ENCODE measurements around the gene MSH3.

The MSH3 gene

GRCh38 chr5:80655231-80655774 lies 851 bp downstream of the MSH3 start:
- TF ChIP-seq, protein P1, sequence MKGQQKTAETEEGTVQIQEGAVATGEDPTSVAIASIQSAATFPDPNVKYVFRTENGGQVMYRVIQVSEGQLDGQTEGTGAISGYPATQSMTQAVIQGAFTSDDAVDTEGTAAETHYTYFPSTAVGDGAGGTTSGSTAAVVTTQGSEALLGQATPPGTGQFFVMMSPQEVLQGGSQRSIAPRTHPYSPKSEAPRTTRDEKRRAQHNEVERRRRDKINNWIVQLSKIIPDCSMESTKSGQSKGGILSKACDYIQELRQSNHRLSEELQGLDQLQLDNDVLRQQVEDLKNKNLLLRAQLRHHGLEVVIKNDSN (IDR thresholded peaks at IDR 0.05): no peak
- TF ChIP-seq, protein P2, sequence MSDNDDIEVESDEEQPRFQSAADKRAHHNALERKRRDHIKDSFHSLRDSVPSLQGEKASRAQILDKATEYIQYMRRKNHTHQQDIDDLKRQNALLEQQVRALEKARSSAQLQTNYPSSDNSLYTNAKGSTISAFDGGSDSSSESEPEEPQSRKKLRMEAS (IDR thresholded peaks at IDR 0.05): no peak
- TF ChIP-seq CEBPB (IDR thresholded peaks at IDR 0.05): no peak

GRCh38 chr5:80656425-80656824 lies 2.0 kb downstream of the MSH3 start:
- TF ChIP-seq NFIC (IDR thresholded peaks at IDR 0.05): no peak
- 0 out of 2 replicates have a peak, but pooled peaks have one; percentile 5 for TF ChIP-seq RAD21 (IDR thresholded peaks at IDR 0.05; ENCODE audit: low read depth)

- no peak for TF ChIP-seq TEAD4 (IDR thresholded peaks at IDR 0.05)
- no peak for TF ChIP-seq FOXM1 (IDR thresholded peaks at IDR 0.05; ENCODE audit: borderline replicate concordance, low read depth)
- TF ChIP-seq EGR1 (IDR thresholded peaks at IDR 0.05): no peak
- no peak for TF ChIP-seq TAF1 (IDR thresholded peaks at IDR 0.05; ENCODE audit: low read depth)
- TF ChIP-seq, protein P1 (IDR thresholded peaks at IDR 0.05): no peak
- TF ChIP-seq NFIC (IDR thresholded peaks at IDR 0.05): no peak
- TF ChIP-seq ZBTB7A (IDR thresholded peaks at IDR 0.05; ENCODE audit: low read depth): no peak
- no peak for TF ChIP-seq EP300 (IDR thresholded peaks at IDR 0.05; ENCODE audit: borderline replicate concordance)
Observed at GRCh38 chr5:80659106-80659505, 4.7 kb downstream of the MSH3 start.

DNA sequence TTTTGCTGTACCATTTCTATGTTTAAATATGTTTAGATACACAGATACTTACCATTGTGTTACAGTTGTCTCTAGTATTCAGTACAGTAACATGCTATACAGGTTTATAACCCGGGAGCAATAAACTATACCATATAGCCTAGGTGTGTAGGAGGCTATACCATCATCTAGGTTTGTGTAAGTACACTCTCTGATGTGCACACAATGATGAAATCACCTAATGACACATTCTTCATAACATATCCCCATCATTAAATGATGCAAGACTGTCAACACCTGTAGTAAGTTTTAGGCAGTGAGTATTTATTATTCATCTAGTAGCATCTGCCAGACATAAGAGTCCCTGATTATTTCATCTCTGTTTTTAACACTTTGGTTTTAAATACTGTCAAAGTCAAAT lies 7.7 kb downstream of the MSH3 start:
- TF ChIP-seq TCF12 (IDR thresholded peaks at IDR 0.05; ENCODE audit: low read depth): no peak
- no peak for TF ChIP-seq EP300 (IDR thresholded peaks at IDR 0.05; ENCODE audit: borderline replicate concordance)
- no peak for TF ChIP-seq EGR1 (IDR thresholded peaks at IDR 0.05)
- TF ChIP-seq, protein P1 (IDR thresholded peaks at IDR 0.05): no peak
- TF ChIP-seq NFIC (IDR thresholded peaks at IDR 0.05): no peak
- TF ChIP-seq RAD21 (IDR thresholded peaks at IDR 0.05; ENCODE audit: low read depth): no peak
- no peak for TF ChIP-seq FOXM1 (IDR thresholded peaks at IDR 0.05; ENCODE audit: borderline replicate concordance, low read depth)
- TF ChIP-seq REST (IDR thresholded peaks at IDR 0.05; ENCODE audit: low read depth): no peak
- no peak for TF ChIP-seq ZBTB7A (IDR thresholded peaks at IDR 0.05; ENCODE audit: low read depth)
- TF ChIP-seq CEBPB (IDR thresholded peaks at IDR 0.05): no peak
- TF ChIP-seq TAF1 (IDR thresholded peaks at IDR 0.05; ENCODE audit: low read depth): no peak
- TF ChIP-seq, protein P2 (IDR thresholded peaks at IDR 0.05): no peak
- TF ChIP-seq CREB1 (IDR thresholded peaks at IDR 0.05; ENCODE audit: low read depth): no peak
- no peak for TF ChIP-seq YY1 (IDR thresholded peaks at IDR 0.05; ENCODE audit: low read depth)

GRCh38 chr5:80665057-80665456 lies 10.6 kb downstream of the MSH3 start:
- TF ChIP-seq YY1 (IDR thresholded peaks at IDR 0.05; ENCODE audit: low read depth) (no peak), CEBPB (IDR thresholded peaks at IDR 0.05) (no peak), TEAD4 (IDR thresholded peaks at IDR 0.05) (no peak), NFIC (IDR thresholded peaks at IDR 0.05) (no peak)

GRCh38 chr5:80667384-80667783 lies 12.9 kb downstream of the MSH3 start:
- no peak for TF ChIP-seq TEAD4 (IDR thresholded peaks at IDR 0.05)
- TF ChIP-seq YY1 (IDR thresholded peaks at IDR 0.05; ENCODE audit: low read depth): no peak
- TF ChIP-seq, protein P1 (IDR thresholded peaks at IDR 0.05): no peak
- TF ChIP-seq TCF12 (IDR thresholded peaks at IDR 0.05; ENCODE audit: low read depth): no peak
- no peak for TF ChIP-seq CEBPB (IDR thresholded peaks at IDR 0.05)
- no peak for TF ChIP-seq NFIC (IDR thresholded peaks at IDR 0.05)
- no peak for TF ChIP-seq FOXM1 (IDR thresholded peaks at IDR 0.05; ENCODE audit: borderline replicate concordance, low read depth)
- TF ChIP-seq TAF1 (IDR thresholded peaks at IDR 0.05; ENCODE audit: low read depth): no peak
- TF ChIP-seq RAD21 (IDR thresholded peaks at IDR 0.05; ENCODE audit: low read depth): no peak
- no peak for TF ChIP-seq EP300 (IDR thresholded peaks at IDR 0.05; ENCODE audit: borderline replicate concordance)
- TF ChIP-seq, protein P2 (IDR thresholded peaks at IDR 0.05): no peak
- TF ChIP-seq EGR1 (IDR thresholded peaks at IDR 0.05): no peak
- no peak for TF ChIP-seq REST (IDR thresholded peaks at IDR 0.05; ENCODE audit: low read depth)
- no peak for TF ChIP-seq CREB1 (IDR thresholded peaks at IDR 0.05; ENCODE audit: low read depth)
- no peak for TF ChIP-seq ZBTB7A (IDR thresholded peaks at IDR 0.05; ENCODE audit: low read depth)
